ENCODE measurements around the gene HTT.

HTT gene

DNA sequence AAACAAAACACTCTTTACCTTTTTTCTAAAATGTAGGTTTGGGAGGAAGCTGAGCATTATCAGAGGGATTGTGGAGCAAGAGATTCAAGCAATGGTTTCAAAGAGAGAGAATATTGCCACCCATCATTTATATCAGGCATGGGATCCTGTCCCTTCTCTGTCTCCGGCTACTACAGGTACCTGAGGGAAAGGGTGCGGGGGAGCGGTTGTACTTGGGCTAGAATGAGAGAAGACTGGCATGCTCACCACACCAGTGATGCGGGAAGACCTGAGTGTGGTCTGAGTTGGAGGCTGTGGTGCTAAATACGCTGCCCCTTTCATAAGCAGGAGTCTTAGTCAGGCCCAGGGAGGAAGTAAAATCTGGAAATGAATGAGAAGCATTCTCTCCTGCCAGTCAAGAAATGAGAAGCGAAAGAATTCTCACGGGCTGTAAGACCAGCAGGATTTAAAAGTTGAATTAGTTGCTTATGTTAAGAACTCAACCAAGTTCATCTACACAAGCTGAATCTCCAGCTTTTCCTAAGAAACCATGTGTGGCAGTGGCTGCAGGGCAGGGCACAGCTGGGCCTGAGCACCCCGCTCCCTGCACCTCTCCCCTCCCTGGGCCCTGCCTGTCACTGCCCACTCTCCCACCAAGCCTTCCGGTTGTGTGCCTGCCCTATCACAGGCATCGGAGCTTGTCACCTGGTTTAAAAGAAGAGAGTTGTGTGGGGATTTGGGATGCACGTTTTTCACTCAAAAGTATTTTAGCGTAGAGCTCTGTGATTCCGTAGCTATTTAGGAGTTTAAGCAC lies 149.7 kb downstream of the HTT start:
- peak; percentile 89 for DNase-seq

DNA sequence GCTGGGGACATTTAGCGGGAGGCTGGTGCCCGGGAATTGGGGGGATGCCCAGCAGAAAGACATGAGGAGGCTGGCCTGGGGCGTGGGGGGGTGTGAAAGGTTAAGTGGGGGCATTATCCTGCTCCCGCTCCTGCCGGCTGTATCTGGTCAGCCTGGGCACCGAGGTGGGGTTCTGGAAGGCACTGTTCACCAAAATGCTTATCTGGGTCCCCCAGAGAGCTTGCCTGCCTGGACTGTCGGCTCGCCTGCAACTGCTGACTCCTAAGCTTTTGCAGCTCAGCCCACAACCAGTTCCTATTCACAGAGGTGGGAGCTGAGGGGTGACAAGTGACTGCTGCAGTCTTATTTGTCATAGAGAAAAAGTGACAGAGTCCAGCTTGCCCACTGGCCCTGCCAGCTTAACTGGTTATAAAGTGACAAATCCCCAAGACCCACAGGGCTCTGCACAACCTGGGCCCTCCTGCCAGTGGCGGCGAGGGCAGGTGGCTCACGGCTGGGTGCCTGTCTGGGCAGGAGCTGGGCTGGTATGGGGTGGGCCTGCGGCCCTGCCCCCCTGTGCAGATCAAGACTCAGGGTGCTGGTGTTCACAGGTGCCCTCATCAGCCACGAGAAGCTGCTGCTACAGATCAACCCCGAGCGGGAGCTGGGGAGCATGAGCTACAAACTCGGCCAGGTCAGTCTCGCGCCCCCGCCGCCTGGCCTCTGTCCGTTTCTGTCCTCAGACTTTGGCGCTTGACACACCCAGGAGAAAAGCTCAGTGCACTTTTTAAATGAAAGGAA lies 150.8 kb downstream of the HTT start:
- peak; percentile 22 for DNase-seq

- peak; percentile 95 for DNase-seq
Observed at GRCh38 chr4:3225936-3226335, 151.5 kb downstream of the HTT start.

DNA sequence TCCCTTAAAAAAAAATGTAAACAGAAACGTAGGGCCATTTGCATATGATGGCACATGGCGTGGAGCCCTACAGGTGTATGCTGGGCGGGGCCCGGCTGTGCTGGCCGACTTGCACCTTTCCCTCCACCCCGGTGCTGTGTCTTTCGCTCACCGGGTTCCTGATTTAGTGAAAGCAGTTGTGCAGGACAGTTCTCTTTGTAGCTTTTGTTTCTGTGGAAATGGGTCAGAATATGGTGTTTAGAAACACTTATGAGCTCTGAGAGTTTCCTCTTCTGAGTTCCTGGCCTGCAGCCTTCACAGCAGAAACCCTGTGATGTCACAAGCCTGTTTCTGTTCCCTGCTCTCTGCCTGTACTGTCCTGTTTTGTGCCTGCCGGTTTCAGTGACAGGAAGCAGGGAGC lies 152.0 kb downstream of the HTT start:
- peak; percentile 94 for DNase-seq

GRCh38 chr4:3226944-3227343 lies 152.5 kb downstream of the HTT start:
- no peak for DNase-seq

- no peak for DNase-seq
Observed at GRCh38 chr4:3227878-3228675, 153.6 kb downstream of the HTT start.

DNA sequence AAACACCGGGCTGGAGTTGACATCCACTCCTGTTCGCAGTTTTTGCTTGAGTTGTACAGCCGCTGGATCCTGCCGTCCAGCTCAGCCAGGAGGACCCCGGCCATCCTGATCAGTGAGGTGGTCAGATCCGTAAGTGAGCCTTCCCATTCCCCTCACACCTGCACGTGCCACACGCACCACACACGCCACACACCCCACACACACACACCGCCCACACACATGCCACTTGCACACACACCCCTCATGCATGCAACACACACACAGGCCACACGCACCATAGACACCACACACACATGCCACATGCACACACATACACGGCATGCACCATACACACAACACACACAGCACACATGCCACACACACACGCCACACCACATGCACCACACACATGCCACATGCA lies 154.4 kb downstream of the HTT start:
- DNase-seq: no peak

- DNase-seq: no peak
Observed at GRCh38 chr4:3229328-3229727, 154.8 kb downstream of the HTT start.

DNA sequence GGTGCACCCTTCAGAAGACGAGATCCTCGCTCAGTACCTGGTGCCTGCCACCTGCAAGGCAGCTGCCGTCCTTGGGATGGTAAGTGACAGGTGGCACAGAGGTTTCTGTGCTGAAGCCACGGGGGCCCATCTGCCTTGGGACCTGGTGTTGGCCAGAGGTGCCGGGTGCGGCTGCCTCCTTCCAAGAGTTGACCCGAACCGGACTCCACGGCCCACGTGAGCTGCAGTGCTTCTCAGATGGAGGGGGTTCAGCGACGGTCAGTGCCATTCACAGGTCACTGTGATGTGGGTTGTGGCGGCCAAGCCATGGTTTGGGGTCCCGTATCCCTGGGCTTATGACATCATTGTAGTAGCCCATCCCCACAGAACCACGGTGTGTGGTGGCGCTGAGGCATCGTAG lies 155.5 kb downstream of the HTT start:
- no peak for DNase-seq

DNA sequence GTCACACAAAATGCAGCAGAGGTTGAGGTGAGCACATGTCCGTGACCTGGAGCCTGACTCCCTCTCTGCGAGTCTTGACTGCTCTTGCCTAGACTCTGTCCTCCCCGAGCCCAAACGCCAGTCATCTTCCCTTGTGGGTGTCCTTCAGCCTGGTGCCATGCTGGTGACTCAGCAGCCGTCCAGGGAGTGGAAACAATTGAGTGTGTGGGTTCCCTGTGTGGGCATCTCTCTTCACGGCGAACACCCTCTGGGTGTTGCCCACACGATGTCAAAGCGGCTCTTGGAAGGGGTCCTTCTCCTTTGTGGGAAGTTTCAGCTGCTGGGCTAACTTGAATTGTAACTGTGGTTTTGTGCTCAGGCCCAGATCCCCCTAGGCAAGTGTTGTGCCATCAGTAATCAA lies 157.0 kb downstream of the HTT start:
- peak; percentile 50 for DNase-seq

DNA sequence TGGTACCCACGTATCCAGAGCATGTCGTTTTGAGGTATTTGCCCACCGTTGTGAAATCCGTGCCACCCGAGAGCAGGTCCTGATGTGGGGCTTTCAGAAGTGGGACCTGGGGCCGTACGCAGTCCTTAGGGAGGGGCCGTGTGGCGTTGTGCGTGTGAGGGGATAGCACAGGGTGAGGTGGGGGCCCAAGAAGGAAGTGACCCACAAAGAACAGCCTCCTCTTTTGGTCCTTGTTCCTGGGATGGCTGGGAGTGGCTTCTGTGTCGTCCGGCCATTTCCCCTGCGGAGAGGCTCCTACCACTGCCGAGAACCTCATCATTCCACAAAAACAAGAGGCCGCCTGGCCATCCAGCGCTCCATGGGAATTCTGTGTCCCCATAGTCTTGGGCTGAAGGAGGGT lies 157.5 kb downstream of the HTT start:
- no peak for DNase-seq

GRCh38 chr4:3232871-3233271 lies 158.4 kb downstream of the HTT start:
- DNase-seq: no peak

GRCh38 chr4:3233391-3234071 lies 159.1 kb downstream of the HTT start:
- no peak for DNase-seq

- no peak for DNase-seq
Observed at GRCh38 chr4:3234171-3235029, 159.9 kb downstream of the HTT start.

DNA sequence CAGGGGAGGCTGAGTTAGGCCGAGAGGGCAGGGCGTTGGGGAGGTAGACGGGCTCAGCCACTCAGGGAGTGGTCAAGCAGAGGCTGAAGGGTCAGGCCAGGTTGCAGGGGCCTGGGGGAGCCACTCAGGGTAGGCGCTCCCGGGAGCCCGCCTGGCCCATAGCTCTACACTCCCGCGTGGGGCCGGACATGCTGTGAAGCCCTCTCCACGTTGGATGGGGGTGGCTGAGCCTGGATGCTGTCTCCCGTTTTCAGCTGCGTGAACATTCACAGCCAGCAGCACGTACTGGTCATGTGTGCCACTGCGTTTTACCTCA lies 160.5 kb downstream of the HTT start:
- no peak for DNase-seq

- no peak for DNase-seq
Observed at GRCh38 chr4:3235581-3235980, 161.1 kb downstream of the HTT start.

GRCh38 chr4:3236326-3236878 lies 161.9 kb downstream of the HTT start:
- no peak for DNase-seq

GRCh38 chr4:3237266-3237665 lies 162.8 kb downstream of the HTT start:
- DNase-seq: no peak

DNA sequence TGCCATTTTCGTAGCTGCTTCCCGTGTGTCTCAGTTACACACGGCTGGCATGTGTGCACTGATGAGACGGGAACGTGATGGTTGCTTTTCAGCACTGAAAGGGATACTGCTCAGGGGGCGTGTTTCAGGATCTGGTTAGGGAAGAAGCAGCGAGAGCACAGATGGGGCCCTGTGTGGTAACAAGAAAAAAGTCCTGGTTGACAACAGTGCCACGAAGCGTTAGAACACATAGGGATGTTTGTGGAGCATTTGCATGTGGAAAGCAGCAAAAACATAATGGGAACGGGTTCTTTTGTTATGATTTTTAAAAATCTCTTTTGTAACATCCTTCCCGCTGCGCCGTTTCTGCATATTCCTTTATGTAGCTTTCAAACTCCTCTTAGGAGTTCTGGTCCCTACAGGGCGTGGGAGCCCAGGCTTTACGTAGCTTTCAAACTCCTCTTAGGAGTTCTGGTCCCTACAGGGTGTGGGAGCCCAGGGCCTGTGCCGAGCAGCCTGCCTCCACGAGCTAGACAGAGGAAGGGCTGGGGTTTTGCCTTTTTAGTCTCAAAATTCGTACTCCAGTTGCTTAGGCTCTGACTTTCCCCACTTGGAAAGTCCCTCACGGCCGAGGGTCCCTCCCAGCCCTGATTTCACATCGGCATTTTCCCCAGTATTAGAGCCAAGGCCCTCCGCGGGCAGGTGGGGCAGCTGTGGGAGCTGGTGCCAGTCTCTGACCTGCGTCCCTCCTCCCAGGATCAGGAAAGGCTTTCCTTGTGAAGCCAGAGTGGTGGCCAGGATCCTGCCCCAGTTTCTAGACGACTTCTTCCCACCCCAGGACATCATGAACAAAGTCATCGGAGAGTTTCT lies 163.5 kb downstream of the HTT start:
- no peak for DNase-seq

DNA sequence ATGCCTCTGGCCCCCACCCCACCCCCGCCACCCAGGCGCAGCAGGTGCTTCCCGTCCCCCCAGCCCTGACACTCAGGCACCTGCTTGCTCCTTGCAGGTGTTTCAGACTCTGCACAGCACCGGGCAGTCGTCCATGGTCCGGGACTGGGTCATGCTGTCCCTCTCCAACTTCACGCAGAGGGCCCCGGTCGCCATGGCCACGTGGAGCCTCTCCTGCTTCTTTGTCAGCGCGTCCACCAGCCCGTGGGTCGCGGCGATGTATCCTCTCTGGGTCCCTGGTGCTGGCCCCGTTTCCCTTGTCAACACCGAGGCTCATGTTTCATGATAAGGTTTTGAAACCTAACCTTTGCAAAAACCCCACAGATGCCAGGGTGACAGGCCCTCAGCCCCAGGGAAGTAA lies 164.2 kb downstream of the HTT start:
- no peak for DNase-seq

DNA sequence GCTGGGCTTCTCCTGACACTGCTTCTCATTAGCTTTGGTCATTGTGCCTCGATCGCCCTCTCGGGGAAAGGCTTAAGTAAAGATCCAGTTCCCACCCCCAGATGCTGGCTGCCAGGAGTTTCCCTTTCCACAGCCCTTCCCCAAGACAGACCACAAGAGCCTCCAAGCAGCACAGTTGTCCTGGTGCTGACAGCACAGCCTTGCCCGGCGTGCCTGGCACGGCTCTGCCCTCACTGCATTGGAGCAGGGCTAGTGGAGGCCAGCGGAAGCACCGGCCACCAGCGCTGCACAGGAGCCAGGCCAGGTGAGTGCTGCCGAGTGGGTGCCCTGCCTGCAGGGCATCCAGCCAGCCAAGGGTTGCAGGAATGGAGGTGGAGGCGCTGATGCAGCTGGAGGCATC lies 164.8 kb downstream of the HTT start:
- DNase-seq: no peak

All from inflammatory macrophage treated with lipopolysaccharide for 4 hours (primary cell).